ENCODE measurements around the gene TBC1D16.

- TF ChIP-seq CTCF (IDR thresholded peaks at IDR 0.05) (no peak), POLR2A (IDR thresholded peaks at IDR 0.05) (no peak)
Measured at GRCh38 chr17:79989106-79989835, 46.4 kb downstream of the TBC1D16 start.

Data from lower leg skin (tissue), 3 donors.